Stimulated activated CD4-positive, alpha-beta T cell treated with anti-CD3 and anti-CD28 coated beads, Interleukin-15, amount 100 ng/mL, for 24 hours (primary cell): ENCODE results near the gene IRAK1.
"Not testable (repeated sequence)": the region's sequence is repeated elsewhere in the genome, so short reads cannot be mapped to it uniquely, and the experiment has no call there.

ENCODE experiments used
- DNase-seq: peaks from one replicate; pipeline ENCODE4 v3.0.0-alpha.2; 2020

Gene IRAK1

GRCh38 chrX:154018518-154019060, 1.1 kb downstream of the IRAK1 start:
- DNase-seq, result no peak

GRCh38 chrX:154017766-154018517, 1.8 kb downstream of the IRAK1 start:
- DNase-seq, result no peak

- no peak for DNase-seq
Measured at GRCh38 chrX:154016366-154017076, 3.2 kb downstream of the IRAK1 start.

- no peak for DNase-seq
Measured at GRCh38 chrX:154015581-154016264, 4.0 kb downstream of the IRAK1 start.

GRCh38 chrX:154014429-154015380, 5.0 kb downstream of the IRAK1 start:
- DNase-seq, result no peak

- DNase-seq, result peak; percentile 53
Measured at GRCh38 chrX:154013614-154014360, 5.9 kb downstream of the IRAK1 start.

- DNase-seq, result no peak
Measured at GRCh38 chrX:154013001-154013421, 6.7 kb downstream of the IRAK1 start.

GRCh38 chrX:154012336-154012991, 7.2 kb downstream of the IRAK1 start:
- DNase-seq, result no peak

- no peak for DNase-seq
Measured at GRCh38 chrX:154011376-154012335, 8.0 kb downstream of the IRAK1 start.

- no peak for DNase-seq
Measured at GRCh38 chrX:154010330-154011087, 9.2 kb downstream of the IRAK1 start.

GRCh38 chrX:154008521-154008920, 11.2 kb downstream of the IRAK1 start:
- DNase-seq, result no peak

GRCh38 chrX:154006947-154007346, 12.8 kb downstream of the IRAK1 start:
- DNase-seq, result no peak

- DNase-seq, result no peak
Measured at GRCh38 chrX:154004315-154004714, 15.4 kb downstream of the IRAK1 start.

- peak; percentile 64 for DNase-seq
Measured at GRCh38 chrX:154002215-154002719, 17.4 kb downstream of the IRAK1 start.

- no peak for DNase-seq
Measured at GRCh38 chrX:154000051-154000450, 19.7 kb downstream of the IRAK1 start.

- no peak for DNase-seq
Measured at GRCh38 chrX:153999359-154000037, 20.2 kb downstream of the IRAK1 start.

GRCh38 chrX:153995504-153995903, 24.2 kb downstream of the IRAK1 start:
- DNase-seq, result no peak

GRCh38 chrX:153994398-153994797, 25.3 kb downstream of the IRAK1 start:
- not testable (repeated sequence) for DNase-seq
